ENCODE results near the gene RSRC1.
"Not testable (repeated sequence)": the region's sequence is repeated elsewhere in the genome, so short reads cannot be mapped to it uniquely, and the experiment has no call there.

The RSRC1 gene

GRCh38 chr3:158333736-158334135, 223.8 kb downstream of the RSRC1 start:
- DNase-seq = no peak

GRCh38 chr3:158337110-158337509, 227.2 kb downstream of the RSRC1 start:
- no peak for DNase-seq

GRCh38 chr3:158339638-158340037, 229.7 kb downstream of the RSRC1 start:
- no peak for DNase-seq

GRCh38 chr3:158340951-158341350, 231.1 kb downstream of the RSRC1 start:
- not testable (repeated sequence) for DNase-seq

- no peak for DNase-seq
Observed at GRCh38 chr3:158347966-158348365, 238.1 kb downstream of the RSRC1 start.

- no peak for DNase-seq
Observed at GRCh38 chr3:158350971-158351370, 241.1 kb downstream of the RSRC1 start.

- no peak for DNase-seq
Observed at GRCh38 chr3:158352551-158352950, 242.7 kb downstream of the RSRC1 start.

- no peak for DNase-seq
Observed at GRCh38 chr3:158354713-158355112, 244.8 kb downstream of the RSRC1 start.

GRCh38 chr3:158355623-158356588, 246.0 kb downstream of the RSRC1 start:
- DNase-seq = no peak

- no peak for DNase-seq
Observed at GRCh38 chr3:158359339-158359738, 249.4 kb downstream of the RSRC1 start.

GRCh38 chr3:158360756-158361448, 251.0 kb downstream of the RSRC1 start:
- no peak for DNase-seq

- DNase-seq = no peak
Observed at GRCh38 chr3:158368271-158368670, 258.4 kb downstream of the RSRC1 start.

GRCh38 chr3:158369279-158369678, 259.4 kb downstream of the RSRC1 start:
- DNase-seq = no peak

GRCh38 chr3:158379517-158379916, 269.6 kb downstream of the RSRC1 start:
- no peak for DNase-seq

- no peak for DNase-seq
Observed at GRCh38 chr3:158381262-158381868, 271.5 kb downstream of the RSRC1 start.

- no peak for DNase-seq
Observed at GRCh38 chr3:158382479-158382878, 272.6 kb downstream of the RSRC1 start.

GRCh38 chr3:158384019-158384418, 274.1 kb downstream of the RSRC1 start:
- no peak for DNase-seq

- no peak for DNase-seq
Observed at GRCh38 chr3:158395421-158395820, 285.5 kb downstream of the RSRC1 start.

GRCh38 chr3:158402590-158402989, 292.7 kb downstream of the RSRC1 start:
- DNase-seq = no peak

GRCh38 chr3:158403013-158403412, 293.1 kb downstream of the RSRC1 start:
- DNase-seq = no peak

- DNase-seq = no peak
Observed at GRCh38 chr3:158404131-158404718, 294.3 kb downstream of the RSRC1 start.

GRCh38 chr3:158405507-158405906, 295.6 kb downstream of the RSRC1 start:
- DNase-seq = no peak

GRCh38 chr3:158407844-158408517, 298.1 kb downstream of the RSRC1 start:
- DNase-seq = no peak

Measured in activated naive CD4-positive, alpha-beta T cell (primary cell).